HepG2 (cell line): Measurements from ENCODE around the gene SLC7A4. TPM values are rescaled to one million over a fixed set of nuclear protein-coding genes. Genes with fewer than 3 reads are reported as not detected.

ENCODE experiments used
- CBX2 ChIP-seq, 2 experiments: fragments of 200-600 bp in 1 of 2; sonication (generic); formaldehyde crosslinking in 1 of 2; IDR thresholded peaks; 2 replicates each; pipeline versions ENCODE4 v1.7.0 to v1.8.1; 2018 to 2022; ENCODE audit warnings: low read depth in 2 of 2, low read length in 1 of 2, mild to moderate bottlenecking in 1 of 2, missing genetic modification reagents in 1 of 2
- CHCHD3 ChIP-seq: sonication (generic); formaldehyde crosslinking; IDR thresholded peaks from 2 replicates; pipeline ENCODE4 v1.8.0; 2022; ENCODE audit warnings: mild to moderate bottlenecking, missing genetic modification reagents, moderate library complexity
- CHD4 ChIP-seq: fragments of 200-600 bp; sonication (generic); IDR thresholded peaks from 2 replicates; pipeline ENCODE4 v1.7.0; 2017; ENCODE audit warnings: mild to moderate bottlenecking, low read length, borderline replicate concordance
- EHMT2 ChIP-seq: fragments of 200-600 bp; sonication (generic); IDR thresholded peaks from 2 replicates; pipeline ENCODE4 v1.7.0; 2017; ENCODE audit warnings: antibody characterized with exemption, low read depth, low read length, borderline replicate concordance
- GATAD2A ChIP-seq: IDR thresholded peaks from 2 replicates; pipeline ENCODE4 v1.6.1; 2016
- HOXA5 ChIP-seq: sonication (generic); formaldehyde crosslinking; IDR thresholded peaks from 2 replicates; pipeline ENCODE4 v1.4.0; 2020; ENCODE audit warnings: missing genetic modification reagents
- KDM3A ChIP-seq: IDR thresholded peaks from 2 replicates; pipeline ENCODE4 v1.6.1; 2018; ENCODE audit warnings: low read depth, missing compliant biosample characterization
- MED8 ChIP-seq: sonication (generic); formaldehyde crosslinking; IDR thresholded peaks from 2 replicates; pipeline ENCODE4 v1.8.1; 2023; ENCODE audit warnings: mild to moderate bottlenecking, missing genetic modification reagents; ENCODE audit not compliant: insufficient replicate concordance
- MLX ChIP-seq: IDR thresholded peaks from 2 replicates; pipeline ENCODE4 v1.6.1; 2016
- NFE2L1 ChIP-seq: sonication (generic); formaldehyde crosslinking; IDR thresholded peaks from 2 replicates; pipeline ENCODE4 v1.4.0; 2020; ENCODE audit warnings: missing genetic modification reagents, mild to moderate bottlenecking, borderline replicate concordance
- NFIB ChIP-seq: sonication (generic); formaldehyde crosslinking; IDR thresholded peaks from 2 replicates; pipeline ENCODE4 v1.9.0; 2021; ENCODE audit warnings: missing genetic modification reagents, mild to moderate bottlenecking, borderline replicate concordance
- POLR2G ChIP-seq: fragments of 200-400 bp; formaldehyde crosslinking; IDR thresholded peaks from 2 replicates; pipeline ENCODE4 v1.6.1; 2018; ENCODE audit warnings: mild to moderate bottlenecking, low read depth, low read length, moderate library complexity
- RELA ChIP-seq: sonication (generic); formaldehyde crosslinking; IDR thresholded peaks from 2 replicates; pipeline ENCODE4 v1.4.0; 2020; ENCODE audit warnings: missing genetic modification reagents
- TMF1 ChIP-seq: sonication (generic); formaldehyde crosslinking; IDR thresholded peaks from 2 replicates; pipeline ENCODE4 v1.8.1; 2022; ENCODE audit warnings: low read depth, missing genetic modification reagents
- TSC22D2 ChIP-seq: sonication (generic); formaldehyde crosslinking; IDR thresholded peaks from 2 replicates; pipeline ENCODE4 v1.5.1; 2020; ENCODE audit warnings: missing genetic modification reagents, mild to moderate bottlenecking, borderline replicate concordance
- ZBTB10 ChIP-seq: sonication (generic); formaldehyde crosslinking; IDR thresholded peaks from 2 replicates; pipeline ENCODE4 v1.4.0; 2020; ENCODE audit warnings: missing genetic modification reagents, borderline replicate concordance
- ZMAT3 ChIP-seq: sonication (generic); formaldehyde crosslinking; conservative IDR thresholded peaks from 2 replicates; pipeline ENCODE4 v1.7.0; 2021; ENCODE audit warnings: missing genetic modification reagents
- ZNF232 ChIP-seq: sonication (generic); formaldehyde crosslinking; IDR thresholded peaks from 2 replicates; pipeline ENCODE4 v1.4.0; 2020; ENCODE audit warnings: missing genetic modification reagents, borderline replicate concordance
- ZNF264 ChIP-seq: sonication (generic); formaldehyde crosslinking; IDR thresholded peaks from 2 replicates; pipeline ENCODE4 v1.4.0; 2020; ENCODE audit warnings: missing genetic modification reagents
- ZNF44 ChIP-seq: sonication (generic); formaldehyde crosslinking; IDR thresholded peaks from 2 replicates; pipeline ENCODE4 v1.5.1; 2020; ENCODE audit warnings: mild to moderate bottlenecking, missing genetic modification reagents
- ZNF619 ChIP-seq: sonication (generic); formaldehyde crosslinking; IDR thresholded peaks from 2 replicates; pipeline ENCODE4 v1.4.0; 2020; ENCODE audit warnings: mild to moderate bottlenecking, missing genetic modification reagents
- ZNF660 ChIP-seq: sonication (generic); formaldehyde crosslinking; IDR thresholded peaks from 2 replicates; pipeline ENCODE4 v1.5.1; 2020; ENCODE audit warnings: mild to moderate bottlenecking, low read depth, missing genetic modification reagents, borderline replicate concordance
- ZNF687 ChIP-seq: sonication (generic); formaldehyde crosslinking; IDR thresholded peaks from 2 replicates; pipeline ENCODE4 v1.5.1; 2020; ENCODE audit warnings: mild to moderate bottlenecking, missing genetic modification reagents, moderate library complexity
- polyA plus RNA-seq, 8 experiments: library from polyadenylated mRNA; depleted of rRNA in 3 of 8; stranded (reverse) in 7 of 8; unstranded in 1 of 8; fragments of >200 nt; fragmentation: Illumina TruSeq in 4 of 8; extraction: Trizol in 4 of 8; gene quantifications; 2 replicates each; pipeline versions ENCODE4 v1.2.1 to v1.2.3, GENCODE V29; 2011 to 2016; ENCODE audit warnings: low read depth in 4 of 8, missing spikeins in 1 of 8, mixed read lengths in 1 of 8; ENCODE audit not compliant: insufficient read depth in 1 of 8
- total RNA-seq, 5 experiments: library from RNA; depleted of rRNA; stranded (reverse); fragments of >200 nt; fragmentation: Illumina TruSeq; extraction: Trizol; gene quantifications; 2 replicates each; pipeline ENCODE4 v1.2.3, GENCODE V29; 2016; ENCODE audit warnings: low read depth in 1 of 5

The SLC7A4 gene
- total and polyA plus RNA-seq, 2 of the 13 experiments (the other 11 are each of a cell fraction or from before 2014, with no cell fraction given), result not detected

GRCh38 chr22:21001601-21002325 lies 30.6 kb downstream of the SLC7A4 start, which contains the start of gene THAP7 (continued):
- TF ChIP-seq TSC22D2 (no peak; the same call in 1 of the 2 replicates), RELA (CRISPR knock-in tag) (no peak), TMF1 (CRISPR knock-in tag) (no peak), POLR2G (peak; percentile 95), CHCHD3 (peak; percentile 89), KDM3A (CRISPR knock-in tag) (peak; percentile 97), ZNF687 (peak; percentile 99), NFIB (CRISPR knock-in tag) (no peak), ZNF264 (CRISPR knock-in tag) (0 out of 2 replicates have a peak, but pooled peaks have one; percentile 30), ZMAT3 (CRISPR knock-in tag) (peak; percentile 71; the same call in 1 of the 2 replicates), MLX (CRISPR knock-in tag) (no peak), CHD4 (no peak), ZNF232 (CRISPR knock-in tag) (no peak; the same call in none of the 2 replicates), ZNF619 (CRISPR knock-in tag) (no peak), ZBTB10 (CRISPR knock-in tag) (peak; percentile 64; the same call in 1 of the 2 replicates), EHMT2 (no peak), MED8 (CRISPR knock-in tag) (peak; percentile 79), NFE2L1 (CRISPR knock-in tag) (no peak; the same call in none of the 2 replicates), GATAD2A (peak; percentile 49), CBX2 (IDR thresholded peaks at IDR 0.05; ENCODE audit: low read depth, low read length) (no peak), CBX2 (CRISPR knock-in tag; IDR thresholded peaks at IDR 0.05; ENCODE audit: low read depth) (no peak), HOXA5 (peak; percentile 68; the same call in 1 of the 2 replicates), ZNF44 (CRISPR knock-in tag) (no peak), ZNF660 (CRISPR knock-in tag) (no peak)
